Body of pancreas (tissue), 4 donors: ENCODE measurements around the gene PCSK5. TPM values are rescaled to one million over a fixed set of nuclear protein-coding genes. Genes with fewer than 3 reads are reported as not detected.

ENCODE experiments used
- ATAC-seq: fragments of 150-250 bp; one replicate; pipeline ENCODE4 v1.9.1; 2016
- DNase-seq, 4 donors: peaks; one replicate each; pipeline ENCODE4 v3.0.0-alpha.2; 2019
- H3K27ac ChIP-seq, 4 donors: fragments of 200-600 bp; sonication (generic); 1 replicate in 3 of 4; 2 replicates in 1 of 4; pipeline versions ENCODE4 v1.5.1 to v1.6.1; 2016 to 2019; ENCODE audit warnings: mild to moderate bottlenecking in 1 of 4, mixed read lengths in 1 of 4, moderate library complexity in 1 of 4
- H3K27me3 ChIP-seq, 2 donors: fragments of 200-600 bp; sonication (generic); one replicate each; pipeline ENCODE4 v1.6.0; 2016; ENCODE audit warnings: mild to moderate bottlenecking in 1 of 2
- H3K36me3 ChIP-seq, 2 donors: fragments of 200-600 bp; sonication (generic); replicated peaks in 1 of 2; 2 replicates each; pipeline ENCODE4 v1.5.1; 2016; ENCODE audit warnings: low read depth in 2 of 2; ENCODE audit not compliant: insufficient read depth in 1 of 2
- H3K4me1 ChIP-seq: fragments of 200-600 bp; sonication (generic); one replicate; pipeline ENCODE4 v1.6.0; 2016
- H3K4me3 ChIP-seq, 2 donors: fragments of 200-600 bp; sonication (generic); 1 replicate in 1 of 2; 2 replicates in 1 of 2; pipeline ENCODE4 v1.5.1; 2016 to 2019
- H3K9me3 ChIP-seq, 3 donors: fragments of 200-600 bp; sonication (generic); 1 replicate in 2 of 3; 2 replicates in 1 of 3; pipeline ENCODE4 v1.5.1; 2016
- CTCF ChIP-seq, 7 experiments: fragments of 450-650 bp in 4 of 7; fragments of 200-600 bp in 3 of 7; sonication (generic) in 3 of 7; IDR thresholded peaks; one replicate each; pipeline ENCODE4 v1.5.1; 2016 to 2019; ENCODE audit warnings: antibody characterized with exemption in 7 of 7
- POLR2A ChIP-seq, 3 donors: fragments of 450-650 bp; IDR thresholded peaks; one replicate each; pipeline ENCODE4 v1.6.1; 2016; ENCODE audit warnings: antibody characterized with exemption in 3 of 3, mild to moderate bottlenecking in 2 of 3
- WGBS, 2 donors: methylation state at CpG; one replicate each; pipeline ENCODE4 v1.1.5; 2017; 5-methylcytosine and 5-hydroxymethylcytosine counted together
- intact Hi-C: fragments of 100-400 bp; cut with DNase I; formaldehyde crosslinking; loops from one replicate; pipeline ENCODE4 v1.15.1; 2023
- total RNA-seq, 2 donors: library from RNA; depleted of rRNA; stranded (reverse); fragments of >200 nt; gene quantifications; one replicate each; pipeline ENCODE4 v1.1.0, GENCODE V29; 2016

The PCSK5 gene
- total RNA-seq, 2 donors from 2014 or later, result 11.2 to 12.2 TPM

DNA sequence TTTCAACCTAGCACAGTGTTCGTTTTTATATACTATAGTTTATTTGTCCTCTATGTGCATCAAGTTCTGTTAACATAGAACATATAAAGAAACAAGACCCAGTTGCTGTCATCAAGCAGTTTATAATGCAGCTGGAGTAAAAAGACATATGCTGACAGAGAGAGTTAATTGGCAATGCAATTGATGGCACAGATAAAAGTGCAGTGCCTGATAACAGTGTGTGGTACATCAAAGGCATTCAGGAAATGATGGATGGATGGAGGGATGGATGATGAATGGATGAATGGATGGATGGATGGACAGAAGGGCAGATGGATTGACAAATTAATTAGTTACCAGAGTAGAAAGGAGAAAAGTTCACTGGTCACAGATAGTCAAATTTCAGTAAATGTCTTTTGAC lies 264.9 kb downstream of the PCSK5 start:
- 84 to 90% methylated on average over 1 of the region's 1 CpG for whole genome bisulfite sequencing, 2 donors
- H3K9me3 ChIP-seq, result no peaks in the 10 kb centered on the region
- intact Hi-C loops, result no loop called here
- H3K4me1 ChIP-seq, result no peaks in the 10 kb centered on the region
- H3K27me3 ChIP-seq, result no peaks in the 10 kb centered on the region
- H3K27ac ChIP-seq, result no peak overlapping the region
- no peak overlapping the region for H3K4me3 ChIP-seq
- H3K36me3 ChIP-seq, result no peaks in the 10 kb centered on the region
- TF ChIP-seq POLR2A (IDR thresholded peaks at IDR 0.05) (no peak), CTCF (IDR thresholded peaks at IDR 0.05) (no peak)
- ATAC-seq (no peak), DNase-seq (no peak)

DNA sequence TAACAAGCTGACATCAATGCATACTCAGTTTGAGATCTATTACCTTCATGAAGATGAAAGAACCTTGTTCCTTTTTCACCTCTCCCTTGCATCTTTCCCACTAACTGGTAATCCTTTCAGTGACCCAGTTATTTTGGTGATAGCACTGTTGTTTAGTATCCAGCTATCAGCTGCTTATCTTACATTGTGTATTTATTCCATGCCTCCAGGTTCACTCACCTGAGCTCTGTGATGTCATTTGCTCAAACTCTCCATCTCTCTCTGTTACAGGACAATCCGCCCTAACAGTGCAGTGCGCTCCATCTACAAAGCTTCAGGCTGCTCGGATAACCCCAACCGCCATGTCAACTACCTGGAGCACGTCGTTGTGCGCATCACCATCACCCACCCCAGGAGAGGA lies 268.2 kb downstream of the PCSK5 start:
- Histone ChIP-seq H3K27me3 (no peaks in the 10 kb centered on the region), H3K27ac (no peak overlapping the region), H3K4me1 (no peaks in the 10 kb centered on the region), H3K9me3 (no peaks in the 10 kb centered on the region), H3K4me3 (no peak overlapping the region), H3K36me3 (peaks cover 0 to 2% of the 10 kb centered on the region in 2 donors)
- WGBS, 2 donors, result 96% methylated on average over 7 of the region's 7 CpGs
- DNase-seq, result no peak
- no peak for ATAC-seq
- TF ChIP-seq POLR2A (IDR thresholded peaks at IDR 0.05), result no peak
- no peak for TF ChIP-seq CTCF (IDR thresholded peaks at IDR 0.05)
- intact Hi-C loops, result no loop called here

DNA sequence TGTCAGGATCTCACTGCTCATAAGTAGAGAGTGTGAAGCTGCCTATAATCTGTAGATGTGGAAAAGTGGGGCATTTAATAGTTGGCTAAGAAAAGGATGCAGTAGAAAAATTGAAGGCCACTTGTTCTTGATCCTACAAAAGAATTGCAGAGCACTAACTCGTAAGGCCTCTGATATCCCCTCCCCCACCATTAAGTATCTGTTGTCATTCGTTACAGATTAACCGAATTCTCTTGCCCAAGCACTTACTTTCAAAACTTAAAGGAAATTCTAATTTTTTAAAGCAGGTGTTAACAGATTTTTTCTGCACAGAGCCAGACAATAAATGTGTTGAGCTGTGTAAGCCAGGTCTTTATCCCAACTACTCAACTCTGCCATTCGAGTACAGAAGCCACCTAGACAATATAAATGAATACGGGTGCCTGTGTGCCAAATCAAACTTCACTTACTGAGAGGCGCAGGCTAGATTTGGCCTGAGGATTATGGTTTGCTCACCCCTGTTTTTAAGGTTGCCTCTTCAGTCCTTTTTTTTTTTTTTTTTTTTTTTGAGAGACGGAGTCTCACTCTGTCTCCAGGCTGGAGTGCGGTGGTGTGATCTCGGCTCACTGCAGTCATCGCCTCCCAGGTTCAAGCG lies 268.9 kb downstream of the PCSK5 start:
- 79 to 81% methylated on average over 11 of the region's 11 CpGs for WGBS, 2 donors
- Histone ChIP-seq H3K27ac (no peak overlapping the region), H3K27me3 (no peaks in the 10 kb centered on the region), H3K4me1 (no peaks in the 10 kb centered on the region), H3K36me3 (peaks cover 0 to 2% of the 10 kb centered on the region in 2 donors), H3K9me3 (no peaks in the 10 kb centered on the region), H3K4me3 (no peak overlapping the region)
- TF ChIP-seq CTCF (IDR thresholded peaks at IDR 0.05), result no peak
- TF ChIP-seq POLR2A (IDR thresholded peaks at IDR 0.05), result no peak
- ATAC-seq, result no peak
- DNase-seq, result no peak
- intact Hi-C loops, result no loop called here

- WGBS, 2 donors, result 67 to 89% methylated on average over 5 of the region's 5 CpGs
Observed at GRCh38 chr9:76161106-76161505, 270.6 kb downstream of the PCSK5 start.

More at GRCh38 chr9:76161106-76161505, 270.6 kb downstream of the PCSK5 start:
- no peak for TF ChIP-seq POLR2A (IDR thresholded peaks at IDR 0.05)
- TF ChIP-seq CTCF (IDR thresholded peaks at IDR 0.05), result no peak
- no peaks in the 10 kb centered on the region for H3K9me3 ChIP-seq
- DNase-seq, result no peak
- no peak for ATAC-seq
- H3K27ac ChIP-seq, result no peak overlapping the region
- no peak overlapping the region for H3K4me3 ChIP-seq
- H3K4me1 ChIP-seq, result no peaks in the 10 kb centered on the region
- intact Hi-C loops, result no loop called here
- peaks cover 0 to 2% of the 10 kb centered on the region in 2 donors for H3K36me3 ChIP-seq
- no peaks in the 10 kb centered on the region for H3K27me3 ChIP-seq
